Measurements from ENCODE around the gene POMT1. TPM values are rescaled to one million over a fixed set of nuclear protein-coding genes. Genes with fewer than 3 reads are reported as not detected.
"Not testable (repeated sequence)": the region's sequence is repeated elsewhere in the genome, so short reads cannot be mapped to it uniquely, and the experiment has no call there.

POMT1 gene
- total RNA-seq, 2 donors from 2014 or later: 51.3 to 73.7 TPM

DNA sequence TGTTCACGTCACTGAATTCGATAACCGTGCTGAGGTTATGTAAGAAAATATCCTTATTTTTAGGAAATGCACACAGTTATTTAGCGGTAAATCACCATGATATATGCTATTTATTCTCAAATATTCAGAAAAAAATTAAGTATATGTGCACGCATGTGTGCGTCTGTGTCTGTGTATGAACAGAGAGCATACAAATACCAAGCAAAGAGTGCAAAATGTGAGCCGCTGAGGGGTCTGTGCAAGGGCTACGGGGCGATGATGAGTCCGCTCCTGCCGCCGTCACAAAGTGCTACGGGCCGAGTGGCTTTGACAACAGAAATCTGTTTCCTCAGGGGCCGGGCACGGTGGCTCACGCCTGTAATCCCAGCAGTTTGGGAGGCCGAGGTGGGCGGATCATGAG, 35.2 kb downstream of the POMT1 start:
- no peak overlapping the region for H3K4me3 Mint-ChIP-seq
- peaks cover 4% of the 10 kb centered on the region for H3K9me3 Mint-ChIP-seq
- no peaks in the 10 kb centered on the region for H3K36me3 Mint-ChIP-seq (ENCODE audit: low read depth)
- H3K27ac Mint-ChIP-seq: no peak overlapping the region
- peaks cover 16% of the 10 kb centered on the region for H3K4me1 Mint-ChIP-seq
- H3K27me3 Mint-ChIP-seq: no peaks in the 10 kb centered on the region
- no peak for ATAC-seq (replicated peaks)

- Mint-ChIP-seq H3K36me3 (ENCODE audit: low read depth) (no peaks in the 10 kb centered on the region), H3K9me3 (peaks cover 4% of the 10 kb centered on the region), H3K4me1 (peaks cover 15% of the 10 kb centered on the region), H3K4me3 (no peak overlapping the region), H3K27ac (no peak overlapping the region), H3K27me3 (no peaks in the 10 kb centered on the region)
- ATAC-seq (replicated peaks): peak; percentile 48
Measured at GRCh38 chr9:131539223-131539923, 36.7 kb downstream of the POMT1 start.

DNA sequence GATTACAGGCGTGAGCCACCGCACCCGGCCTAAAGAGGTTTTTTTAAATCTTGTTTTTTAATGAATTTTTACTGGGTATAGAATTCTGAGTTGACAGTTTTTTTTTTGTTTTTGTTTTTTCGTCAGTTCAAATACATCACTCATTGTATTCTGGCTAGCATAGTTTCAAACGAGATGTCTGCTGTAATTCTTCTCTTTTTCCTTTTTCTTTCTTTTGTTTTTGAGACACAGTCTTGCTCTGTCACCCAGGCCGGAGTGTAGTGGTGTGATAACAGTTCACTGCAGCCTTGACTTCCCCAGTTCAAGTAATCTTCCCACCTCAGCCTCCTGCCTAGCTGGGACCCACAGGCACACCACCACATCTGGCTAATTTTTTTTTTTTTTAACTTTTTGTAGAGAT, 40.4 kb downstream of the POMT1 start:
- Mint-ChIP-seq H3K4me1 (peaks cover 19% of the 10 kb centered on the region), H3K27me3 (peaks cover 11% of the 10 kb centered on the region), H3K27ac (no peak overlapping the region), H3K4me3 (no peak overlapping the region), H3K36me3 (ENCODE audit: low read depth) (no peaks in the 10 kb centered on the region), H3K9me3 (peaks cover 5% of the 10 kb centered on the region)
- ATAC-seq (replicated peaks): no peak

DNA sequence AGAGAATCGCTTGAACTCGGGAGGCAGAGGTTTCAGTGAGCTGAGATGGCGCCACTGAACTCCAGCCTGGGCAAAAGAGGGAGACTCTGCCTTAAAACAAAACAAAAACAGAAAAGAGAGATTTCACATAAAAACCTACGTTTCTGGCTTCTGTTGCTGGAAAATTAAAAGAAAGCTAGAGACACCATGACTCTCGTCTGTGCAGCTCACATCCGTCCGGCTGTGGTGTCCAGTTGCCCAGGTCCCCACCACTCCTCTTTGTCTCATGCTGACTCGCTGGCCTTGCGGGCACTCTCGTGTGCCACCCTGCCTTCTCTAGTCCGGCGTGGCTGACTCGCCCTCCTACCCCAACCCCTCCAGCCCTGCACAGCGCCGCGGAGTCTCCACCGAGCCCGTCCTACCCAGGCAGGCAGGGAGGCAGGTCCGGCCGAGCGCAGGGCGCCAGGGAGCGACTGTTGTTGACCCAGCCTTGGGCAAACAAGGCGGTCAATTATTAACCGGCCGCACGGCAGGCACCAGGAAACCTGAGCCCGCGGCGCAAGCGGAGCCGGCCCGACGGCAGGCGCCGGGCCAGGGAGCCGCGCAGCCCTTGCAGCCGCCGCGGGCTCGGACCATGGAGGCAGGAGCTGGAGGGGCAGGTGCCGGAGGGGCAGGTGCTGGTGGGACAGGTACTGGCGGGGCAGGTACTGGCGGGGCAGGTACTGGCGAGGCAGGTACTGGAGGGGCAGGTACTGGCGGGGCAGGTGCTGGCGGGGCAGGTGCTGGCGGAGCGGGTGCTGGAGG, 42.5 kb downstream of the POMT1 start, which contains the start of gene PRRT1B:
TSS of gene PRRT1B (plus strand) at position 521 of the 783 bp plus-strand sequence. CDS start at position 614, 93 bp downstream.
- Mint-ChIP-seq H3K4me1 (peaks cover 16% of the 10 kb centered on the region), H3K36me3 (ENCODE audit: low read depth) (peaks cover 6% of the 10 kb centered on the region), H3K9me3 (peaks cover 7% of the 10 kb centered on the region), H3K27me3 (peaks cover 29% of the 10 kb centered on the region), H3K4me3 (peak within 1 kb of the TSS; percentile 39), H3K27ac (no peak within 1 kb of the TSS)
- ATAC-seq (replicated peaks): no peak

DNA sequence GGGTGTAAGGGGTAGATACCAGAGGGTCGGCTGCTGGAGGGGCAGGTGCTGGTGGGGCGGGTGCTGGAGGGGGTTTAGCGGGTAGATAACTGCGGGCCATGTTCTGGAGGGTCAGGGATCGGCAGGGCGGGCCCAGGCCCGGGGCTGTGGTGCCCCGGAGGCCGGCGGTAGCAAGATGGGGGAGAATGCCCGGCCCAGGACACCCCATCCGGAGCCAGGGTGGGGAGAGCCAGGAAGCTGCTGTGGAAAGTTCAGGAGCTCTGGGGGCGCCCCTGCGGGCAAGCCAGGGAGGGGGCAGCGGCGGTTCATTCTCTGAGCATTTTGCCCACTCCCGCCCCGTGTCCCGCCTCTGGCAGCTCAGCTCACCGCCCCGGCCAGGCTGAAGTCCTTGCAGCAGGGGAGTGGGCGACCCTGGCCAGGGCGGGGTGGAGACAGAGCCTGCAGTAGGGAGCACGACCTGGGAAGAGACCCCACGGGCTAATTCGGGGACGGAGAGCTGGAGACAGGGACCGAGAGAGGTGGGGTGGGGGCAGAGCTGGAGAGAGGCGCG, 43.1 kb downstream of the POMT1 start:
- H3K4me3 Mint-ChIP-seq: peak overlapping the region; percentile 39
- peaks cover 29% of the 10 kb centered on the region for H3K27me3 Mint-ChIP-seq

GRCh38 chr9:131546336-131547084, 43.8 kb downstream of the POMT1 start:
- peaks cover 11% of the 10 kb centered on the region for H3K4me1 Mint-ChIP-seq
- H3K27me3 Mint-ChIP-seq: peaks cover 29% of the 10 kb centered on the region
- peaks cover 6% of the 10 kb centered on the region for H3K36me3 Mint-ChIP-seq (ENCODE audit: low read depth)
- peak overlapping the region; percentile 39 for H3K4me3 Mint-ChIP-seq
- peaks cover 7% of the 10 kb centered on the region for H3K9me3 Mint-ChIP-seq
- no peak overlapping the region for H3K27ac Mint-ChIP-seq
- peak; percentile 62 for ATAC-seq (replicated peaks)

More for the DNA sequence above, 43.1 kb downstream of the POMT1 start:
- ATAC-seq (replicated peaks): no peak
- H3K27ac Mint-ChIP-seq: no peak overlapping the region
- H3K4me1 Mint-ChIP-seq: peaks cover 11% of the 10 kb centered on the region
- peaks cover 6% of the 10 kb centered on the region for H3K36me3 Mint-ChIP-seq (ENCODE audit: low read depth)
- H3K9me3 Mint-ChIP-seq: peaks cover 7% of the 10 kb centered on the region

GRCh38 chr9:131549186-131549585, 46.5 kb downstream of the POMT1 start:
- Mint-ChIP-seq H3K4me1 (peaks cover 11% of the 10 kb centered on the region), H3K27me3 (peaks cover 29% of the 10 kb centered on the region)
- not testable (repeated sequence) for H3K9me3 Mint-ChIP-seq; H3K4me3 Mint-ChIP-seq; H3K36me3 Mint-ChIP-seq (ENCODE audit: low read depth); H3K27ac Mint-ChIP-seq; ATAC-seq (replicated peaks)

- not testable (repeated sequence) for ATAC-seq (replicated peaks)
Measured at GRCh38 chr9:131550465-131550864, 47.7 kb downstream of the POMT1 start.

DNA sequence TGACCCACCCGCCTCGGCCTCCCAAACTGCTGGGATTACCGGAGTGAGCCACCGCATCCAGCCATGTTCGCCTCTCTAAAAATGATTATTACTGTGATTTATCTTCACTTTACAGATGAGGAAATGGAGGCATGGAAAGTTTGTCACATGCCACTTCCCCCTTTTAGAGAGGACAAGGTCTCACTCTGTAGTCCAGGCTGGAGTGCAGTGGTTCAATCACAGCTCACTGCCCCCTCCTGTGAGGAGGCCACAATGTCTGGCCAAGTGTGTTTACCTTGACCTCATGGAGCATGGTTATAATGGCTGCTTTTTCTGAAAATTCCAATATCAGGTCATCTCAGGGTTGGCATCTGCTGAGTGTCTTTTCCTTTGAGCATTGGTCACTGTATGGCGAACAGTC, 49.3 kb downstream of the POMT1 start:
- H3K9me3 Mint-ChIP-seq: peaks cover 3% of the 10 kb centered on the region
- peaks cover 6% of the 10 kb centered on the region for H3K36me3 Mint-ChIP-seq (ENCODE audit: low read depth)
- peaks cover 11% of the 10 kb centered on the region for H3K4me1 Mint-ChIP-seq
- no peak overlapping the region for H3K27ac Mint-ChIP-seq
- no peak overlapping the region for H3K4me3 Mint-ChIP-seq
- H3K27me3 Mint-ChIP-seq: peaks cover 43% of the 10 kb centered on the region
- ATAC-seq (replicated peaks): no peak

More at GRCh38 chr9:131550465-131550864, 47.7 kb downstream of the POMT1 start:
- Mint-ChIP-seq H3K27me3 (peaks cover 33% of the 10 kb centered on the region), H3K4me1 (peaks cover 11% of the 10 kb centered on the region)
- H3K27ac Mint-ChIP-seq; H3K4me3 Mint-ChIP-seq; H3K36me3 Mint-ChIP-seq (ENCODE audit: low read depth); H3K9me3 Mint-ChIP-seq: not testable (repeated sequence)

DNA sequence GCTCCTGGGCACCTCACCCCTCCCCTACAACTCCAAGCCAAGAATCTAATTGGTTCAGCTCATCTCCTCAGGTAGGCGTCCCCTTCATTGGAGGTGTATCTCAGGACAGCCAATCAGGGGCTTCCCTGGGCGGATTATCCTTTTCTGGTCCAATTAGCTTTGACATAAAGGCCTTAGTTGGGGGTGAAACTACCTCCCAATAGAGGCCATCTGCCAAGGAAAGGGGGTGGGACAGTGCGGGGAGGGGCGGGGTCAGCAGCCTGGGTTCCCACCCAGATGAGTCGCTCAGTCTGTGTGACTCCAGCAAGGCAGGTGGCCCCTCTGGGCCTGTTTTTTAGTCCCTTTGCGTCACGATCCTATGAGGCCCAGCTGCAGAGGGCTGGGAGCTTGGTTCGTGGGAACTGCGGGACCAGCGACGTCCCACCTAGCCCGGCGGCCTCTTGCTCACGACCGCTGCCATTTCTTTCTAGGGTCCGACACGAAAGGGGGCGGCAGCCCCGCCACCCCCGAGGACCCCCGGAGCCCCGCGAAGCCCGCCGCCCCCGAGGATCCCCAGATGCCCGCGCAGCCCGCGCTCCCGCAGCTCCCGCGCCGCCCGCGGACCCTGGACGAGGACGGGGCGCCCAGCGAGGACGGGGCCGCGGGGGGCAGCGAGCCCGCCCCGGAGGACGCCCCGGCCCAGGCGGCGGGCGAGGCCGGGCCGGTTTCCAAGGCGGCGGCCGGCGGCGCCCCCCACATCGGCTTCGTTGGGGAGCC, 51.5 kb downstream of the POMT1 start:
- ATAC-seq (replicated peaks): no peak
- no peaks in the 10 kb centered on the region for H3K9me3 Mint-ChIP-seq
- H3K27me3 Mint-ChIP-seq: peaks cover 23% of the 10 kb centered on the region
- no peak overlapping the region for H3K4me3 Mint-ChIP-seq
- H3K27ac Mint-ChIP-seq: no peak overlapping the region
- H3K36me3 Mint-ChIP-seq (ENCODE audit: low read depth): no peaks in the 10 kb centered on the region
- no peaks in the 10 kb centered on the region for H3K4me1 Mint-ChIP-seq

- H3K36me3 Mint-ChIP-seq (ENCODE audit: low read depth): no peaks in the 10 kb centered on the region
- no peaks in the 10 kb centered on the region for H3K9me3 Mint-ChIP-seq
- peaks cover 18% of the 10 kb centered on the region for H3K27me3 Mint-ChIP-seq
- no peak overlapping the region for H3K27ac Mint-ChIP-seq
- ATAC-seq (replicated peaks): no peak
- H3K4me1 Mint-ChIP-seq: no peaks in the 10 kb centered on the region
- H3K4me3 Mint-ChIP-seq: no peak overlapping the region
Measured at GRCh38 chr9:131554843-131555351, 52.2 kb downstream of the POMT1 start.

DNA sequence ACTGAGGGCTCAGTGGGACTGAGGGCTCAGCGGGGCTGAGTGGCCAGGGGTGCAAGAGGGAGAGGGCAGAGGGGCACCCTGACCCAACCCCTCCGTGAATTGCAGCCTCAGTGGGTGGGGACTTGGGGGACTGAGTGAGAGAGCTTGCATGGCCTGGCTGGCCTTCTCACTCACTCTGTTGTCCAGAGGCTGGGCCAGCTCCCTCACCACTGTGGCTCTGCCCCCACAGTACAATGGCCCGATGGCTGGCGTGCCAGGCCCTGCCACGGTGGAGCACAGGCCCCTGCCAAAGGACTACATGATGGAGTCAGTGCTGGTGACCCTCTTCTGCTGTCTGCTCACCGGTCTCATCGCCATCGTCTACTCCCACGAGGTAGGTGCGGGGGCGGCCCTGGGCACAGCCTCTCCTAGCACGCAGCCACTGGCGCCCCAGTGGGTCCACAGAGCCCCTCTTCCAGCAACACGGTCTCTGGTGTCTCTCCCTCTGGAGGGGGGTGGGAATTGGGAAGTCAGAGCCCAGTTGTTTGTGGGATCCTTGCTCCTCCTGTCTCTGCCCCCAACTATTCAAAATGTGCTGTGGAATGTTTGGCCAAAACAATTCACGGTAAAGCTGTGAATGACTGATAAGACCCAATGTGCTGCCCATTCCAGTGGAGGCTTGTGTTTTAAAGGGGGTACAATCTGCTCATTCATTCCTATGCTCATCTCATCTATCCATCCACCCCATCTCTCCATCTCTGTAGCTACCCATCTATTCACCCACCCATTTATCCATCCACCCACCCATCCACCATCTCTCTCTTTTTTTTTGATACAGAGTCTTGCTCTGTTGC, 53.3 kb downstream of the POMT1 start:
- no peak for ATAC-seq (replicated peaks)
- no peak overlapping the region for H3K4me3 Mint-ChIP-seq
- H3K4me1 Mint-ChIP-seq: no peaks in the 10 kb centered on the region
- H3K27ac Mint-ChIP-seq: no peak overlapping the region
- H3K27me3 Mint-ChIP-seq: peaks cover 16% of the 10 kb centered on the region
- no peaks in the 10 kb centered on the region for H3K9me3 Mint-ChIP-seq
- H3K36me3 Mint-ChIP-seq (ENCODE audit: low read depth): no peaks in the 10 kb centered on the region

Measured in activated T-helper 17 cell treated with anti-CD3 and anti-CD28 coated beads, Interleukin-2, amount 50 U/mL, for 72 hours (primary cell).